Hepatocyte (in vitro differentiated cells): ENCODE data around the gene RASD2. TPM values are rescaled to one million over a fixed set of nuclear protein-coding genes. Genes with fewer than 3 reads are reported as not detected.

ENCODE experiments used
- DNase-seq: peaks from one replicate; pipeline ENCODE4 v3.0.0-alpha.2; 2016; ENCODE audit warnings: low spot score
- H2AFZ ChIP-seq: fragments of 200-600 bp; sonication (generic); 2 replicates; pipeline ENCODE4 v1.6.0; 2016; ENCODE audit warnings: antibody characterized with exemption, mild to moderate bottlenecking
- H3K27ac ChIP-seq: fragments of 200-600 bp; sonication (generic); 2 replicates; pipeline ENCODE4 v1.5.1; 2016; ENCODE audit warnings: mild to moderate bottlenecking
- H3K27me3 ChIP-seq: fragments of 200-600 bp; sonication (generic); 2 replicates; pipeline ENCODE4 v1.6.1; 2016
- H3K36me3 ChIP-seq: fragments of 200-600 bp; sonication (generic); replicated peaks from 2 replicates; pipeline ENCODE4 v1.5.1; 2016; ENCODE audit warnings: low read depth; ENCODE audit not compliant: insufficient read depth
- H3K4me1 ChIP-seq: fragments of 200-600 bp; sonication (generic); 2 replicates; pipeline ENCODE4 v1.5.1; 2016; ENCODE audit warnings: mild to moderate bottlenecking, moderate library complexity; ENCODE audit not compliant: insufficient read depth
- H3K4me2 ChIP-seq: fragments of 200-600 bp; sonication (generic); 2 replicates; pipeline ENCODE4 v1.6.0; 2016
- H3K4me3 ChIP-seq: fragments of 200-600 bp; sonication (generic); 2 replicates; pipeline ENCODE4 v1.5.1; 2016; ENCODE audit warnings: mild to moderate bottlenecking
- H3K79me2 ChIP-seq: fragments of 200-600 bp; sonication (generic); 2 replicates; pipeline ENCODE4 v1.6.0; 2017; ENCODE audit warnings: mild to moderate bottlenecking
- H3K9me2 ChIP-seq: fragments of 200-600 bp; sonication (generic); replicated peaks from 2 replicates; pipeline ENCODE4 v1.6.0; 2017; ENCODE audit warnings: mild to moderate bottlenecking; ENCODE audit not compliant: insufficient read depth
- H3K9me3 ChIP-seq: fragments of 200-600 bp; sonication (generic); 2 replicates; pipeline ENCODE4 v1.5.1; 2016; ENCODE audit warnings: low read depth, mild to moderate bottlenecking
- H4K20me1 ChIP-seq: fragments of 200-600 bp; sonication (generic); 2 replicates; pipeline ENCODE4 v1.6.0; 2016; ENCODE audit warnings: mild to moderate bottlenecking; ENCODE audit not compliant: insufficient read depth, poor library complexity, severe bottlenecking
- CTCF ChIP-seq: fragments of 200-600 bp; sonication (generic); IDR thresholded peaks from 2 replicates; pipeline ENCODE4 v1.5.1; 2016; ENCODE audit warnings: antibody characterized with exemption, mild to moderate bottlenecking; ENCODE audit not compliant: poor library complexity
- EZH2 ChIP-seq: fragments of 200-600 bp; sonication (generic); IDR thresholded peaks from 2 replicates; pipeline ENCODE4 v1.6.1; 2016; ENCODE audit warnings: antibody characterized with exemption, mild to moderate bottlenecking, borderline replicate concordance
- EZH2phosphoT487 ChIP-seq: fragments of 200-600 bp; sonication (generic); IDR thresholded peaks from one replicate; pipeline ENCODE4 v1.6.1; 2018; ENCODE audit warnings: antibody characterized with exemption, mild to moderate bottlenecking, low read depth, moderate library complexity; ENCODE audit not compliant: unreplicated experiment, severe bottlenecking
- WGBS: methylation state at CpG from one replicate; pipeline ENCODE4 v1.1.6; 2016; ENCODE audit warnings: low lambda C conversion rate; ENCODE audit errors: missing lambda C conversion rate; 5-methylcytosine and 5-hydroxymethylcytosine counted together
- polyA plus RNA-seq: library from polyadenylated mRNA; unstranded; fragments of >200 nt; fragmentation: Nextera tagmentation; extraction: Ambion mirVana; gene quantifications from 2 replicates; pipeline ENCODE4 v1.2.1, GENCODE V29; 2016
- total RNA-seq: library from RNA; depleted of rRNA; stranded (reverse); fragments of >200 nt; gene quantifications from 2 replicates; pipeline ENCODE4 v1.2.3, GENCODE V29; 2014

The RASD2 gene
- total and polyA plus RNA-seq, 2 experiments from 2014 or later = 1.3 to 12.7 TPM

DNA sequence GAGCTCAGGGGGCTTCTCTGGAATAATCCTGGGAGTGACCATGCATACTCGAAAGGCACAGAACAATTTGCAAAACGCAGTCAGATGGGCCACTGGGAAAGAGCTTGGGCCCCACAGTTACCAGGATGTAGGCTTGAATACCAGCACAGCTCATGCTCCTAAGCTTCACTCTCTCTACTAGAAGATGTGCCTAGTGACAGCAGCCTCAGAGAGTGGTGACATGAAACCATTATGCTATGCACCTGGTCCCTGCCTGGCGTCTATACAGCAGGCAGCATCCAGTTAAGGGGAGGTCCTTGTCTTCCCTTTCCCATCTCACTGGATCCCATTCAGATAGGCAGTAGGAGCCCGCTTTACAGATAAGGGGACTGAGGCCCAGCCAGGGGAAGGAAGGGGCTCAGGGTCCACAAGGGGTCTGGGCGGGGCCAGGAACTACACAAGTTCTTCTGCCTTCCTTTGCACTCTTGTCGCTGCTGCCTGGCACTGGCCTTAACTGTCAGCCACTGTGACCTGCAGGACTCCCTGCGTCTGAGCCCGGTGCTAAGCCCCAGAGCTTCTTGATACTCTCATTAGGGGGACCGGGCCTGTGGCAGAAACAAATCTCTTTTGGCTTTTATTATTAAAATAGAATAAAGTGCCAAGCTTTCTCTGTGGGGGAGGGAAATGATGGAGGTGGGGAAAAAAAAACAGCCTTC is 21.2 kb upstream of the RASD2 start:
- Histone ChIP-seq H3K9me2 (no peaks in the 10 kb centered on the region), H2AFZ (no peak overlapping the region), H3K27me3 (peaks cover 3% of the 10 kb centered on the region), H3K4me2 (no peak overlapping the region), H3K4me3 (no peak overlapping the region), H3K4me1 (peaks cover 4% of the 10 kb centered on the region), H3K27ac (no peak overlapping the region), H3K36me3 (no peaks in the 10 kb centered on the region), H3K79me2 (no peaks in the 10 kb centered on the region), H3K9me3 (no peaks in the 10 kb centered on the region), H4K20me1 (no peaks in the 10 kb centered on the region)
- DNase-seq = no peak
- 83% methylated on average over 9 of the region's 9 CpGs for WGBS
- TF ChIP-seq CTCF = no peak
- no peak for TF ChIP-seq EZH2phosphoT487
- TF ChIP-seq EZH2 = no peak

DNA sequence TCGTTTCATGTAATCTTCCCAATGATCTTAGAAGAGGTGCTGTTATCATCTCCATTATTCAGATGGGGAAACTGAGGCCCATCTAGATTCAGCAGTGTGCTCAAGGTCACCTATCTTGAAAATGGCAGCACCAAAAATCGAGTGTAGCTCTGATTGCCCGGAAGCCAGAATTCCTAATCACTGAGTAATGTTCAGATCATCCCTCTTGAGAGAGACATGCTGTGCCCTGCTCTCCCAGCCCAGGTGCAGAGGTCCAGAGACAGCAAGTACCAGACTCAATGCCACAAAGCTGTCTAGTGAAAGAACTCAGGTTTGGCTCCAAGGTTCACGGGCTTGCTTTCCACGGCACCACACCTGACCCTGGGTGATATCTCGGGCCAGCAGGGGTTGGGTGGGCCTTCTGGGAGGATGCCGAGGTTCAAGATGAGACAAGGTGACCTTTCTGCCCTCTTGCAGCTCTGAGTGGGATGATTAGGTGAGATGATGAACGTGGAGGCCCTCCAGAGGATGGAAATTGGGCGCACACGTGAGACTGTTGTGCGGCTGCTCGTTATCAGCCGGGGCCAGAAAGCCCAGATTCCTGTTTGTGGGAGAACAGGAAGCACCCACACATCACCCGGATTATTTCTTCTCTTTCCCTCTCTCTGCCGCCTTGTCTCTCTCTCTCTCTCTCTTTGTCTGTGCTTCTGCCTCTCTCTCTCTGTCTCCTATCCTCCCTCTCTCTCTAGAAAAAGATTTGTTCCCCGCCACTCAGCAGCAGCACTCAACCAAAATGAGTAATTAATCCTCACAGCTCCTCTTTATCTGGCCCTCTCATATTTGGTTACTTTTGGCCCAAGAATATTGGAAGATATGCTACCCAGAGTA is 19.0 kb upstream of the RASD2 start:
- WGBS = 76% methylated on average over 16 of the region's 16 CpGs
- no peak for TF ChIP-seq EZH2phosphoT487
- no peak for TF ChIP-seq CTCF
- TF ChIP-seq EZH2 = no peak

GRCh38 chr22:35522225-35523149 is 18.1 kb upstream of the RASD2 start:
- Histone ChIP-seq H3K4me3 (no peak overlapping the region), H3K9me2 (no peaks in the 10 kb centered on the region), H3K4me1 (peaks cover 7% of the 10 kb centered on the region), H3K36me3 (no peaks in the 10 kb centered on the region), H3K27me3 (peaks cover 3% of the 10 kb centered on the region), H3K4me2 (no peak overlapping the region), H2AFZ (no peak overlapping the region), H3K9me3 (no peaks in the 10 kb centered on the region), H4K20me1 (no peaks in the 10 kb centered on the region), H3K27ac (no peak overlapping the region), H3K79me2 (no peaks in the 10 kb centered on the region)
- TF ChIP-seq CTCF = no peak
- TF ChIP-seq EZH2 = no peak
- no peak for TF ChIP-seq EZH2phosphoT487
- no peak for DNase-seq
- 81% methylated on average over 12 of the region's 12 CpGs for WGBS

More for the DNA sequence above, 19.0 kb upstream of the RASD2 start:
- Histone ChIP-seq H3K79me2 (no peaks in the 10 kb centered on the region), H2AFZ (no peak overlapping the region), H3K9me3 (no peaks in the 10 kb centered on the region), H3K27ac (no peak overlapping the region), H4K20me1 (no peaks in the 10 kb centered on the region), H3K36me3 (no peaks in the 10 kb centered on the region), H3K4me3 (no peak overlapping the region), H3K4me2 (no peak overlapping the region), H3K4me1 (peaks cover 7% of the 10 kb centered on the region), H3K9me2 (no peaks in the 10 kb centered on the region), H3K27me3 (peaks cover 3% of the 10 kb centered on the region)
- no peak for DNase-seq
